ENCODE data around the gene INO80C.

DNA sequence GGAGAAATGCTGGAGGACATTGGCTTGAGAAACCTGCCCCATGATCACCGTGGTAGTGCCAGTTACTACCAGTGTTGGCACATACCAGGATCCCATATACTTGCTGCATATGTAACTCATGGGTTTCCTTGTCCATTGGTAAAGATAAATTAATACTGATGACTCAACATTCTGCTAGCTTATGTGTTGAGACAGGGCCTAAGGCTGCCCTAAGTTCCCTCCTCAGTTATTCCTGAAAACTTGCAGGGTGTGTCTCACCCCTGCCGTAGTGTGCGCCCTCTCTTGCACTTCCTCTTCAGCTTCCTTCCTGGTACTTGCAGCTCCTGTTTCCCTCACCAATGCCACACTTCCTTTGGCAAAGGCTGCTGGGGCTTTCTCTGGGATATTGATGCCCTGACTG is 4.3 kb upstream of the INO80C start:
- TF ChIP-seq, protein P1, sequence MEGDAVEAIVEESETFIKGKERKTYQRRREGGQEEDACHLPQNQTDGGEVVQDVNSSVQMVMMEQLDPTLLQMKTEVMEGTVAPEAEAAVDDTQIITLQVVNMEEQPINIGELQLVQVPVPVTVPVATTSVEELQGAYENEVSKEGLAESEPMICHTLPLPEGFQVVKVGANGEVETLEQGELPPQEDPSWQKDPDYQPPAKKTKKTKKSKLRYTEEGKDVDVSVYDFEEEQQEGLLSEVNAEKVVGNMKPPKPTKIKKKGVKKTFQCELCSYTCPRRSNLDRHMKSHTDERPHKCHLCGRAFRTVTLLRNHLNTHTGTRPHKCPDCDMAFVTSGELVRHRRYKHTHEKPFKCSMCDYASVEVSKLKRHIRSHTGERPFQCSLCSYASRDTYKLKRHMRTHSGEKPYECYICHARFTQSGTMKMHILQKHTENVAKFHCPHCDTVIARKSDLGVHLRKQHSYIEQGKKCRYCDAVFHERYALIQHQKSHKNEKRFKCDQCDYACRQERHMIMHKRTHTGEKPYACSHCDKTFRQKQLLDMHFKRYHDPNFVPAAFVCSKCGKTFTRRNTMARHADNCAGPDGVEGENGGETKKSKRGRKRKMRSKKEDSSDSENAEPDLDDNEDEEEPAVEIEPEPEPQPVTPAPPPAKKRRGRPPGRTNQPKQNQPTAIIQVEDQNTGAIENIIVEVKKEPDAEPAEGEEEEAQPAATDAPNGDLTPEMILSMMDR (IDR thresholded peaks at IDR 0.05 in 4 of 5, conservative IDR thresholded peaks at IDR 0.05 in 1 of 5), result no peak
- TF ChIP-seq POLR2A (IDR thresholded peaks at IDR 0.05), result no peak

Measured in gastrocnemius medialis (tissue), 4 donors.